ENCODE results near the gene TGFBR1. TPM values are rescaled to one million over a fixed set of nuclear protein-coding genes. Genes with fewer than 3 reads are reported as not detected.

Gene TGFBR1
- total and polyA plus RNA-seq, 7 experiments from 2014 or later, result 18.3 to 95.5 (median 27.8) TPM

GRCh38 chr9:99103054-99103895, 1.6 kb upstream of the TGFBR1 start:
- Mint-ChIP-seq H3K9me3 (peaks cover 0 to 18% (median 9%) of the 10 kb centered on the region in 11 donors), H3K27me3 (no peaks in the 10 kb centered on the region), H3K4me1 (peaks cover 30 to 61% (median 53%) of the 10 kb centered on the region in 7 donors), H3K4me3 (peak overlapping the region; percentile 90 to 97 (median 93)), H3K27ac (peak overlapping the region; percentile 78 to 99 (median 95)), H3K36me3 (peaks cover 0 to 36% (median 4%) of the 10 kb centered on the region in 5 donors)
- ChIA-PET POLR2A (interaction anchor here (1.1 to 8.6 kb wide), 10 partner anchors 9 to 92 kb away, joined by 4 to 102 read pairs (median 6); no protein-coding TSS in a partner anchor), CTCF (interaction anchor here (0.7 to 5.1 kb wide), 11 partner anchors 10 to 102 kb away, joined by 3 to 47 read pairs (median 5); no protein-coding TSS in a partner anchor)
- Histone ChIP-seq H3K27ac (ENCODE audit: low read depth, low read length) (peak overlapping the region; percentile 74), H3K36me3 (ENCODE audit: control insufficient read depth in 2 of 3, insufficient read depth in 3 of 3, low read length in 3 of 3) (peaks cover 0 to 5% (median 0%) of the 10 kb centered on the region in 3 experiments), H3K4me3 (ENCODE audit: low read length) (no peak overlapping the region), H3K27me3 (ENCODE audit: control insufficient read depth in 2 of 2, insufficient read depth in 2 of 2, low read length in 2 of 2) (no peaks in the 10 kb centered on the region), H3K4me1 (ENCODE audit: control insufficient read depth in 2 of 2, insufficient read depth in 2 of 2, low read length in 2 of 2) (peaks cover 35 to 39% of the 10 kb centered on the region in 2 donors), H3K9me3 (ENCODE audit: control insufficient read depth in 2 of 3, low read length in 3 of 3) (no peaks in the 10 kb centered on the region)
- no peak for DNase-seq
- no peak for ATAC-seq
- intact Hi-C loops (cut with micrococcal nuclease), result loop anchor here (5.0 kb wide), 2 partner anchors 34 to 719 kb away; partner anchors contain the start of gene NR4A3 (in 1 of the 2)

- Mint-ChIP-seq H3K9me3 (peaks cover 0 to 11% (median 6%) of the 10 kb centered on the region in 11 donors), H3K27ac (peak overlapping the region; percentile 78 to 99 (median 95)), H3K36me3 (peaks cover 0 to 33% (median 2%) of the 10 kb centered on the region in 5 donors), H3K4me1 (peaks cover 37 to 64% (median 59%) of the 10 kb centered on the region in 7 donors), H3K4me3 (peak overlapping the region; percentile 90 to 97 (median 93)), H3K27me3 (no peaks in the 10 kb centered on the region)
- H3K27ac ChIP-seq (ENCODE audit: low read depth, low read length), result peak overlapping the region; percentile 74
- H3K4me3 ChIP-seq (ENCODE audit: low read length), result peak overlapping the region; percentile 69
- intact Hi-C loops (cut with micrococcal nuclease), result loop anchor here (1.0 to 5.0 kb wide), 9 partner anchors 9 to 719 kb away; partner anchors contain the start of gene NR4A3 (in 1 of the 2)
- no peaks in the 10 kb centered on the region for H3K27me3 ChIP-seq (ENCODE audit: control insufficient read depth in 2 of 2, insufficient read depth in 2 of 2, low read length in 2 of 2)
- ChIA-PET CTCF (interaction anchor here (0.7 to 5.1 kb wide), 9 partner anchors 9 to 103 kb away, joined by 3 to 47 read pairs (median 6); no protein-coding TSS in a partner anchor), POLR2A (interaction anchor here (1.0 to 8.6 kb wide), 14 partner anchors 8 to 102 kb away, joined by 3 to 102 read pairs (median 4); no protein-coding TSS in a partner anchor)
- H3K4me1 ChIP-seq (ENCODE audit: control insufficient read depth in 2 of 2, insufficient read depth in 2 of 2, low read length in 2 of 2), result peaks cover 42 to 43% of the 10 kb centered on the region in 2 donors
- H3K36me3 ChIP-seq (ENCODE audit: control insufficient read depth in 2 of 3, insufficient read depth in 3 of 3, low read length in 3 of 3), result peaks cover 0 to 5% (median 0%) of the 10 kb centered on the region in 3 experiments
- ATAC-seq, result no peak
- no peaks in the 10 kb centered on the region for H3K9me3 ChIP-seq (ENCODE audit: control insufficient read depth in 2 of 3, low read length in 3 of 3)
- DNase-seq, result peak in 6 of 9 donors; percentile 43 to 68 (median 50)
Observed at GRCh38 chr9:99103901-99104458, 933 bp upstream of the TGFBR1 start.

GRCh38 chr9:99105152-99106043, 485 bp downstream of the TGFBR1 start:
- H3K4me3 ChIP-seq (ENCODE audit: low read length), result peak overlapping the region; percentile 73
- intact Hi-C loops (cut with micrococcal nuclease), result loop anchor here (1.0 to 5.0 kb wide), 5 partner anchors 8 to 848 kb away; partner anchors contain the start of genes SEC61B (in 1 of the 2) and TBC1D2 (in 1 of the 2)
- peaks cover 0 to under 1% (median 0%) of the 10 kb centered on the region in 11 donors for H3K9me3 Mint-ChIP-seq
- peaks cover 0 to 5% (median 0%) of the 10 kb centered on the region in 3 experiments for H3K36me3 ChIP-seq (ENCODE audit: control insufficient read depth in 2 of 3, insufficient read depth in 3 of 3, low read length in 3 of 3)
- no peaks in the 10 kb centered on the region for H3K27me3 Mint-ChIP-seq
- DNase-seq (peak in 7 of 9 donors; percentile 18 to 80 (median 32)), ATAC-seq (peak; percentile 45)
- peak overlapping the region; percentile 84 to 94 (median 91) for H3K4me3 Mint-ChIP-seq
- H3K36me3 Mint-ChIP-seq, result peaks cover 0 to 30% (median 4%) of the 10 kb centered on the region in 5 donors
- H3K4me1 ChIP-seq (ENCODE audit: control insufficient read depth in 2 of 2, insufficient read depth in 2 of 2, low read length in 2 of 2), result peaks cover 48 to 56% of the 10 kb centered on the region in 2 donors
- peaks cover 42 to 67% (median 63%) of the 10 kb centered on the region in 7 donors for H3K4me1 Mint-ChIP-seq
- no peaks in the 10 kb centered on the region for H3K9me3 ChIP-seq (ENCODE audit: control insufficient read depth in 2 of 3, low read length in 3 of 3)
- CTCF ChIA-PET, result interaction anchor here (0.7 to 5.1 kb wide), 9 partner anchors 8 to 104 kb away, joined by 3 to 47 read pairs (median 9); no protein-coding TSS in a partner anchor
- POLR2A ChIA-PET, result interaction anchor here (0.7 to 8.6 kb wide), 15 partner anchors 8 to 103 kb away, joined by 3 to 102 read pairs (median 4); no protein-coding TSS in a partner anchor
- peak overlapping the region; percentile 78 to 94 (median 85) for H3K27ac Mint-ChIP-seq
- no peaks in the 10 kb centered on the region for H3K27me3 ChIP-seq (ENCODE audit: control insufficient read depth in 2 of 2, insufficient read depth in 2 of 2, low read length in 2 of 2)
- H3K27ac ChIP-seq (ENCODE audit: low read depth, low read length), result peak overlapping the region; percentile 74

GRCh38 chr9:99106044-99106375, 1.1 kb downstream of the TGFBR1 start:
- peaks cover 0 to 30% (median 4%) of the 10 kb centered on the region in 5 donors for H3K36me3 Mint-ChIP-seq
- peaks cover 0 to 5% (median 0%) of the 10 kb centered on the region in 3 experiments for H3K36me3 ChIP-seq (ENCODE audit: control insufficient read depth in 2 of 3, insufficient read depth in 3 of 3, low read length in 3 of 3)
- H3K9me3 ChIP-seq (ENCODE audit: control insufficient read depth in 2 of 3, low read length in 3 of 3), result no peaks in the 10 kb centered on the region
- H3K9me3 Mint-ChIP-seq, result no peaks in the 10 kb centered on the region
- peaks cover 48 to 62% of the 10 kb centered on the region in 2 donors for H3K4me1 ChIP-seq (ENCODE audit: control insufficient read depth in 2 of 2, insufficient read depth in 2 of 2, low read length in 2 of 2)
- no peaks in the 10 kb centered on the region for H3K27me3 Mint-ChIP-seq
- H3K4me3 ChIP-seq (ENCODE audit: low read length), result peak overlapping the region; percentile 73
- H3K27ac ChIP-seq (ENCODE audit: low read depth, low read length), result peak overlapping the region; percentile 72
- ChIA-PET POLR2A (interaction anchor here (0.6 to 8.6 kb wide), 10 partner anchors 8 to 855 kb away, joined by 3 to 102 read pairs (median 6); no protein-coding TSS in a partner anchor), CTCF (interaction anchor here (0.7 to 5.1 kb wide), 7 partner anchors 11 to 105 kb away, joined by 3 to 47 read pairs (median 9); no protein-coding TSS in a partner anchor)
- no peak for ATAC-seq
- intact Hi-C loops (cut with micrococcal nuclease), result loop anchor here in 1 of 2 donors (5.0 kb wide), 1 partner anchor 849 kb away; the partner anchor contains the start of gene TBC1D2
- peaks cover 42 to 70% (median 69%) of the 10 kb centered on the region in 7 donors for H3K4me1 Mint-ChIP-seq
- peak overlapping the region; percentile 77 to 94 (median 85) for H3K27ac Mint-ChIP-seq
- H3K27me3 ChIP-seq (ENCODE audit: control insufficient read depth in 2 of 2, insufficient read depth in 2 of 2, low read length in 2 of 2), result no peaks in the 10 kb centered on the region
- no peak for DNase-seq
- H3K4me3 Mint-ChIP-seq, result peak overlapping the region; percentile 82 to 94 (median 86)

DNA sequence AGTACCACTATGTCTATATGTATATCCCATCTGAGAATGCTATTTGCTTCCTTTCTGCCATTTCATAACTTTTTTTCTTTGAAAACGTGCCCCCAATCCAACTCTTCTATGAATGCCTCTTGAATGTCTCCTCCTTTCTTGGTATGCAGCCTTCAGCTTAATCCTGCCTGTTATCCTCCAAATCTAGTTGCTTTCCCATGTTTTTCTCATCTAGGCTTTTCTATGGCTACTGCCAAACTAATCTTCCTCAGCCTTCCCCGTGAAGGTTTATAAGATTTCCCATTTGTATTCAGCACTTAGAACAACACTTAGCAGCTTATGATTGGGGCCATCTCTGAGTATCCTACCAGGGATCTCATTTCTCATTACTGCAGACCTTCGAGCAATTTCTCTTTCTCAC, 2.5 kb downstream of the TGFBR1 start:
- Histone ChIP-seq H3K27me3 (ENCODE audit: control insufficient read depth in 2 of 2, insufficient read depth in 2 of 2, low read length in 2 of 2) (no peaks in the 10 kb centered on the region), H3K27ac (ENCODE audit: low read depth, low read length) (peak overlapping the region; percentile 37), H3K36me3 (ENCODE audit: control insufficient read depth in 2 of 3, insufficient read depth in 3 of 3, low read length in 3 of 3) (peaks cover 0 to 5% (median 0%) of the 10 kb centered on the region in 3 experiments), H3K4me1 (ENCODE audit: control insufficient read depth in 2 of 2, insufficient read depth in 2 of 2, low read length in 2 of 2) (peaks cover 60 to 75% of the 10 kb centered on the region in 2 donors), H3K4me3 (ENCODE audit: low read length) (peak overlapping the region; percentile 73), H3K9me3 (ENCODE audit: control insufficient read depth in 2 of 3, low read length in 3 of 3) (no peaks in the 10 kb centered on the region)
- Mint-ChIP-seq H3K4me1 (peaks cover 53 to 81% (median 76%) of the 10 kb centered on the region in 7 donors), H3K27ac (peak overlapping the region; percentile 55 to 87 (median 77)), H3K36me3 (peaks cover 0 to 36% (median 4%) of the 10 kb centered on the region in 5 donors), H3K4me3 (peak overlapping the region; percentile 78 to 94 (median 86)), H3K9me3 (no peaks in the 10 kb centered on the region), H3K27me3 (no peaks in the 10 kb centered on the region)
- DNase-seq (no peak), ATAC-seq (no peak)
- CTCF ChIA-PET, result interaction anchor here (0.6 to 2.8 kb wide), 4 partner anchors 12 to 181 kb away, joined by 3 to 17 read pairs (median 4); no protein-coding TSS in a partner anchor
- intact Hi-C loops (cut with micrococcal nuclease), result loop anchor here in 1 of 2 donors (1.0 to 5.0 kb wide), 3 partner anchors 12 to 850 kb away; partner anchors contain the start of gene TBC1D2
- POLR2A ChIA-PET, result interaction anchor here (0.8 to 8.6 kb wide), 7 partner anchors 9 to 50 kb away, joined by 3 to 102 read pairs (median 6); no protein-coding TSS in a partner anchor

Data from naive thymus-derived CD4-positive, alpha-beta T cell (primary cell).